Measurements from ENCODE around the gene SFTA2.
A peak's percentile ranks its signal among the peaks of the same experiment; 100 is the strongest.
"Not testable (repeated sequence)": the region's sequence is repeated elsewhere in the genome, so short reads cannot be mapped to it uniquely, and the experiment has no call there.

Gene SFTA2

DNA sequence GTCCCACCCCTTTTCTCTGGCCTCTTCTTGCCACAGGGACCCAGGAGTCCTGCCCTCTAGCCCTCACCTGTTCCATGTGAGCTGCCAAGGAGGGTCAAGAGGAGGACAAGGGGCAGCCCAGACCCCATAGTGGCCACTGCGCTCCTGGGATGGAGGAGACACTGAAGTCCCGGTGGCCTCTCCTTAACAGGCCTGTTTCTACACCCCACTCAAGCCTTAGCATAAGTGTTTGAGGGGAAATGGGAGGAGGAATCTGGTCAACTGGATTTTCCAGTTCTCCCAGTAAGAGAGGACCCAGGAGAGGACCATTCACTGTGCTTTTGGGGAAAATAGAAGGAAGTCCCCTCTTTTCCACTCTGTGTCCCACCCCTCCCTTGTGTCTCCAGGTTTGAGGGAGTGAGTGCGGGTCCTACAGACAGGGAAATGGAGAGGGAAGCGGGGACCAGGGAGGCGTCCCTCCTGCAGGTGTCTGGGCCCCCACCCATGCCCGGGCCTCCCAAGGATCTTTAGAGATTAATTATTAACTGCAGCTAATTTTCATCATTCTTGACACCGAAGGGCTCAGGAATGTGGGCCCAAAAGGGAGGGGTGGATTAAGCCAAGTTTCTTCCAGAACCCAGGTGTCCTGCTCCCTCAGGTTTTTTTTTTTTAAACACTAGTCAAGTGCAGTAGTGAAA, at the start of gene SFTA2:
SFTA2 (minus strand) TSS at position 202 of the 677 bp plus-strand sequence; CDS start at position 128, 74 bp downstream.
- DNase-seq (ENCODE audit: low read depth, low spot score): no peak

DNA sequence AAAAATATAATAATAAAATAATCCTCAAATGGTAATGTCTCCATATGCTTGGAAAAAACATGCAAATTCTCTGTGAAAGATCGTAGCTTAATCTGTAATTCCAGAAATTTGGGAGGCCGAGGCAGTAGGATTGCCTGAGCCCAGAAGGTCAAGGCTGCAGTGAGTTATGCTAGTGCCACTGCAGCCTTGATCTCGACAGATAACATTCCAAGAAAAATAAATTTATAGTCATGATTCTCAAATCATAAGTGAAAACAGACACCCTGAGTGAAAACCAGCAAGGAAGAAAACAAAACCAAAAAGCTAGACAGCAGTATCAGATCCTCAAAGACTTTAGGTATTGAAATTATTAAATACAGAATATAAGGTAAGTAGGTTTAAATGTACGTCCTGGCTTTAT, 47.7 kb upstream of the SFTA2 start:
- DNase-seq (ENCODE audit: low read depth, low spot score): no peak

DNA sequence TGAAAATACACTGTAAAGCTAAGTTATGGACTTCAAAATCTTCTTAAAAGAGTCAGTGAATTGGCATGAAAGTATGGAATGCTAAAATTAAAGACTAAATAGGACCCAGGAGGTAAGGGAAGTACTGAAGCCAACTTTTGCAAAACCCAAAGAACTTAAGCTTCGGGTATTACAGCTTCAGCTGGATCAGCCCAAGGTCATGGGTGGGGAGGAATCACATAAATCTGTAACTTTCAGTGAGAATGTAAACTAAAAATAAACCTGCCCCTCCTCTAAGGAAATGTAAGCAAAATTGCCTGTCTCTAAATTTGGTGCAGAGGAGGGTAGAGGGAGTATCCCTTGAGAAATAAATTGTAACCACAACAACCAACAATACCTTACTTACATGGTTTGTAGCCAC, 47.2 kb upstream of the SFTA2 start:
- no peak for DNase-seq (ENCODE audit: low read depth, low spot score)

DNA sequence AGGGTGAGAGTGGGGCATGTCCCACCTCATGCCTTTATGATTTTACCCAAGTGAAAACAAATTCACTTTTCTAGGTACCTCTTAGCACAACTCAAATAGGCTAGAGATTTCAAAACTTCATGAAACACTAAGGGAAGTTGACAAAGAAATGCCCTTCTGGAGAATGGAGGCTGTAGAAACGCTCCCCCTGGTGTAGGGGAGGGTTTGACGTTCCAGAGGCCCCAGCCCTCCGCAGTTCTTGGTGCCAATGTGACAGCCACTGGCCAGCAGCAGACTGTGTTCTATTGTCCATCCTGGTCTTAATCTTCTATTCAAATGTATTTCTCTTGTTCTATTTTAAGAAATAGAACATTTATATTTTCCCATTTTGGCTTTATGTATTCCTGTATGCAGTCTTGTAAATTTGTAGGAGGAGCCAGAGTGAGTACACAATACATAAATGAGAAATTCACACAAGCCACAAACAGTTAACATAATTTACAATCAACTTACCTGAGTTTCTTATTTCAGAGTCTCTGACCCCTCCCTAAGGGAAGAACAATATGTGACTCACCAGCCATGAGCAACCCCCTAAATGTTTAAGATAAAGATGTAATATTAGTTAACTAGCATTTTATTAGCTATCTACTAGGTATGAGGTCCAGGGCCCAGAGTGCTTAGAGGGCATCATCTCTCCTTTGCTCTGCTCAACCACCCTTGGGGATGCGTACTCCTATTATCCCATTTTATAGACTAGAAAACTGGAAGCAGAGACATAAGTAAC, 42.7 kb upstream of the SFTA2 start:
- no peak for DNase-seq (ENCODE audit: low read depth, low spot score)

DNA sequence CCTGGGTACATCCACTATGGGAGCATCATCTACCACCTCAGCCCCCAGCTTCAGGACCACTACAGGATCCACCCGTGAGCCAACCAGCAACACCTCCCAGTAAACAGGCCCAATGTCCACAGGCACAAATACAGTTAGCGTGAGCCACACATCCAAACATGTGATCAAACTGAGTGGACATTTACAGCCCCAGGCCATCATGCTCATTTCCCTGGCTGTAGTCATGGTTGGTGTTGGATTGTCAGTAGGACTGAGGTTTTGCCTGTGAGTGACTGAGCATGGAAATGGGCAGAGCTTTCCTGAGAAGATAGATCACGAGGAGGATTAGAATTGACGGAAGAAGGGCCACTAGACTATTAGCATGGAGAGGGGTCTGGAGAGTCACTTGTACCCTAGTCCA, 40.8 kb upstream of the SFTA2 start:
- DNase-seq (ENCODE audit: low read depth, low spot score): no peak

DNA sequence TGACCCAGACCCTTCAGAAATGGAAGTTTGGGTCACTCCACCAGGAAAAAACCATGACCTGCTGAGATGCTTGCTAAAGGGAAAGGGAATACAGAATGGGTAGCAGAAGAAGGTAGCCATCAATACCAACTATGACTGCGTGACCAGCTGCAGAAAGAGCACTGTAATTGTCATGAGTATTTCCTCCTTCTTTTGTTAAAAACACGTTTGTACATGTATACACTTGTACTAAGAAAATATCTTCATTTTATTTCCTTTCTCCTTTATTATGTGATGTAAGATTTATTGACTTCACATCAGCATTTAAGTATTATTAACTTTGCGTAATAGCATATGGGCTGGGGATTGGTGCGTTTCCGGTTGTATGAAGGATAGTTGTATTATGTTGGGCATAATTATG, 39.0 kb upstream of the SFTA2 start:
- DNase-seq (ENCODE audit: low read depth, low spot score): no peak

DNA sequence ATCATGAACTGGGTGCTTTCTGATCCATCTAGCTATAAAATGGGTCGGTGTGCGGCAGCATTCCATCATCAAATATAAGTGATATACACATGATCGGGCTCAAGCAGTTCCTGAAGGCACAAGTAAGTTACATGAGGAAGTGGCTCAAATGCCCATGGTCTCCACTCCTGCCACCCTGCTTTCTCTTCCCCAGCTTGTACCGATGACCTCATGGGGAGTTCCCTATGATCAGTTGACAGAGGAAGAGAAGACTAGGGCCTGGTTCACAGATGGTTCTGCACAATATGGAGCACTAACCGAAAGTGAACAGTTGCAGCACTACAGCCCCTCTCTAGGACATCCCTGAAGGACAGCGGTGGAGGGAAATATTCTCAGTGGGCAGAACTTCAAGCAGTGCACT, 37.2 kb upstream of the SFTA2 start:
- DNase-seq (ENCODE audit: low read depth, low spot score): not testable (repeated sequence)

DNA sequence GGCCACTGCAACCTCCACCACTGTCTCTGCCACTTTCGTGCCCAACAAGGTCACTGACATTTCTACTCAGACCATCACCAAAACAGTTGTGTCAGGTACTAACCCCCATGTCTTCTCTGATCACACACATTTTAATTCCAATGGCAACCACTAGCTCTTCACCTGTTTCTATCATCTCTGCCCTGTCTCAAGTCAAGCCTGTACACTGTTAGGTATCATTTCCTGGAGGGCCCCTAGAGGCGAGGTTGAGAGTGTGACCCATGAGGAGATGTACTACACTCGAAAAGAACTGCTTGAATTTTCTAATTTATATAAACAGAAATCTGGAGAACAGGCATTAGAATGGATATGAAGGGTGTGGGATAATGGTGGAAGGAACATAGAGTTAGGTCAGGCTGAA, 34.2 kb upstream of the SFTA2 start:
- DNase-seq (ENCODE audit: low read depth, low spot score): no peak

DNA sequence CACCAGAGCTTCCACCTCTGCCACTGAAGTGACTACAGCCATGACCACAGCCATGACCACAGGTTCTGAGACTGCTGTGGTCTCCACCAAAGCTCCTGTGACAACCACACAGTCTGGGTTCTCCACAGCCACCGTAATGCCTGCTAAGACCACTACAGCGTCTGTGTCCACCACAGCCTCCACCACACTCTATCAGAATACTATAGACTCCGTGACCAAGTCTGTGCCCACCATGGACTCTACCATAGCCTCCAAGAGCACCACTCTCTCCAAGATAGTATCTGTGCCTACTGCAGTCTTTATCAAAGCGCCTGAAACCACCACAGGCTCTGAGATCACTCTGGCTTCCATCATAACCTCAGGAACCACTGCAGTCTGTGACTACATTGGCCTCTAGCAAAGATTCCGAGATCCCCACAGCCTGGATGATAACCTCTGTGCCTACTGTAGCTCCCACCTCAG, 33.2 kb upstream of the SFTA2 start:
- no peak for DNase-seq (ENCODE audit: low read depth, low spot score)

DNA sequence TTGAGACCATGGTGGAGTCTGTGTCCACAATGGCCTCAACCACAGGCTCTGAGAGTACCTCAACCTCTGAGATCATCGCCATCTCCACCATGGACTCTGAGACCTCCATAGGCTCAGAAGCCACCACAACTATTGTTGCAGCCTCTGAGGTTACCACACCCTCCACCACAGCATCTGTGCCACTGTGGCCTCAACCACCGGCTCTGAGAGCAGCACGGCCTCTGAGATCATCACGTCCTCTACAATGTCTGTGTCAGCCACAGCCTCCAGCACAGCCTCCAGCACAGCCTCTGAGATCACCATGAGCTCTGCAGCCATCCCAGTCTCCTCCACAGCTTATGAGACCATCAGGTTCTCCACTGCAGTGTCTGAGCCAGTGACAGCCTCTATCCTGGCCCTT, 32.1 kb upstream of the SFTA2 start:
- no peak for DNase-seq (ENCODE audit: low read depth, low spot score)

DNA sequence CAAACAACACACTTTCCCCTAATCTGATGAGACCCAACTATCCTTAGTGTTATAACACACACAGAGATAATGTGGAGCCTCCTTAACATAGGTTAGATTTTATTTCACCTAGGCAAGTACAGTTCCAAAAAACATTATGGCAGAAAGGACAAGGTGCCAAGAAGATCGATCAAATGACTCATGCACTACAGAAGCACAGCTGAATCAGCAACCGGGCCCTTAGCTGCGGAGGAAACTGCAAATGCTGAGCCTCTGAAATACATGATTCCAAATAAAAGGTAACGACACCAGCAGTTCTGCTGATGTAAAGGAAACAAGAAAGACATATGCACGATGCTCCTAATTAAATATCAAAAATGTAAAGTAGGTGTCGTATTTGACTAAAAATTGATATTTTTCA, 31.7 kb upstream of the SFTA2 start:
- no peak for DNase-seq (ENCODE audit: low read depth, low spot score)

DNA sequence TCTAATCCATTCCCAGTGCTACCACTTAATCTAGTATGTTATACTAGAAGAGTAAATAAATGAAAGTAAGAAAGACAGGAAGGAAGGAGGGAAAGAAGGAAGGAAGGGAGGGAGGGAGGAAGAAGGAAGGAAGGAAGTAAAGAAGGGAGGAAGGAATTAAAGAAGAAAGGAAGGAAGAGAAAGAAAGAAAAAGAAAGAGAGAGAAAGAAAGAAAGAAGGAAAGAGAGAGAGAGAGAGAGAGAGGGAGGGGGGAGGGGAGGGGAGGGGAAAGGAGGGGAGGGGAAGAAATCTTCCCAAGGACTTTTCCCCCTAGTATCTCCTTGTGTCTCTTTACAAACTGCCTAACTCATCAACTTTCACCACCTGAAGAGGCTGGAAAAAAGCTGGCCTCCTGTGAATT, 30.7 kb upstream of the SFTA2 start:
- no peak for DNase-seq (ENCODE audit: low read depth, low spot score)

DNA sequence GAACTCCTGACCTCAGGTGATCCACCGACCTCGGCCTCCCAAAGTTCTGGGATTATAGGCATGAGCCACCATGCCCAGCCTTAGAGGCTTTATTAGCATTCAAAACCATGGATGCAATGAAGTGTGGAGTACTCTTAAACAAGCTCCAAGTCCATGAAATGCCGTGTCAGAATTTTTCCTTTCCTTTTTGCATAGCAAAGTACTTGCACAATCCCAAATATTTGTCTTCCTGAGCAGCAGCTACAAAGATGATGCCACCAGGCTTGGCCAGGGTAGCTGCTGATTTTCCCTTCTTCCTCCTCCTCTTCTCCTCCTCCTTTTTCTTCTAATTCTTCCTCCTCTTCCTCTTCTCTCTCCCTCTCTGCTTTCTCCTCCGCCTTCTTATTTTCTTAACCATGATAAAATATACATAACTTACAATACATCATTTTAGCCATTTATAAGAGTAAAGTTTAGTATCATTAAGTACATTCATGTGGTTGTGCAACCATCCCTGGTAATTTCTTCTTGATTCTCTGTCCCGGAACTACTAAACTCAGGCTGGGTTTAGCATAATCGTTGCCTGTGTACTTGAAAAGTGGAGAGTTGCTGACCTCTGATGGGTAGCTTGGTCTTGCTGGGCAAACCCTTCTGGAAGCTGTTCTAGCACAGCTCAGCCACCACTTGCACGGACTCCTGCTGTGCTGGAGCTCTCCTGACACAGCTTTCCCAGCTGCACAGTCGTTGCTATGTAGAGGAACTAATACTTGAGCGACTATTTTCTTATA, 29.1 kb upstream of the SFTA2 start:
- no peak for DNase-seq (ENCODE audit: low read depth, low spot score)

DNA sequence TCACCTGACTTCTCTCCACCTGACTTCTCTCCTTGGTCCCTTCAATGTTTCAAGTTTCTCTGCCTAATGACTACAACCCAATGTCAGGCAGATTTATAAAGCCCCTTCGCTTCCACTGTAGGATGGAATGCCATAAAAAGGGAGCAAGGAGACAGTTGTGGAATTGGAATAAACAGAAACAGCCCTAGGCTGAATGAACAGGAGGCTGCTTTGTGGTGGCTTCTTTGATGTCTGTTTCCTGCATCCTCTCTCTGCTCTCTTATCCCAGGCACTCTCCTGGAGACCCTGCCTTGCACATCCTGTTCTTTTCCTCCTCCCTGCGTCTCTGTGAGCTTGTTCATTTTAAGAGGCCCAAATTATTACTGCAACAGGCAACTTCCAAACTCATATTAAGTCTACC, 25.7 kb upstream of the SFTA2 start:
- DNase-seq (ENCODE audit: low read depth, low spot score): peak; percentile 71

DNA sequence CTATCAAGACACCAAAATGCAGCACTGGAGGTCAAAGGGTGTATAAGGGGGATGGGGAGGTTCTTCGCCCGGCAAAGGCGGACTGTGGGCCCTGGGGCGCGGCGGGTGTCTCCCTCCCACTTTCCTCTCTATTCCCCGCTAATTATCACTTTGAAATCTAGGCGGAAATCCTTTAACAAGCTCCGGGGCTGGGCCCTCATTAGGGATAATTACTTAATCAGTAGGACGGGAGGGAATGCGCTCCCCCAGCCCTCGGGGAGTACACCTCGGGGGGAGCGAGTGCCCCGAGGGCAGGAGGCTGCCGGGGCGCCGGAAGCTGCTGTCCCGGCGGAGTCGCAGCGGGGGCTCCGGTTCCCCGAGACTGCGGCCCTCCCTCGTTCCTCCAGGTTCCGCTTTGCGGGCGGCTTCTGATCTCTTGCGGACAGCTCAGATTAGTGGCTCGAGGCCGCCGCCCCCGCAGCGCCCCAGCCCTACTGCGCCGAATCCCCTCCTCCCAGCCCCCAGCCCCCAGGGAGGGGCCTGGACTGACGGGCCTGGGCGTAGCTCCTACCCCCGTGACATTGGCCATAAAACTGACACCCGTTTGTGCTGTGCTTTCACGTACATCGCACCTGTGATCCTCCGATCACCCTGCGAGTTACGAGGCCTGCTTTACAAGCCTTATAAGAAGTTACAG, 23.5 kb upstream of the SFTA2 start:
- DNase-seq (ENCODE audit: low read depth, low spot score): peak; percentile 82

DNA sequence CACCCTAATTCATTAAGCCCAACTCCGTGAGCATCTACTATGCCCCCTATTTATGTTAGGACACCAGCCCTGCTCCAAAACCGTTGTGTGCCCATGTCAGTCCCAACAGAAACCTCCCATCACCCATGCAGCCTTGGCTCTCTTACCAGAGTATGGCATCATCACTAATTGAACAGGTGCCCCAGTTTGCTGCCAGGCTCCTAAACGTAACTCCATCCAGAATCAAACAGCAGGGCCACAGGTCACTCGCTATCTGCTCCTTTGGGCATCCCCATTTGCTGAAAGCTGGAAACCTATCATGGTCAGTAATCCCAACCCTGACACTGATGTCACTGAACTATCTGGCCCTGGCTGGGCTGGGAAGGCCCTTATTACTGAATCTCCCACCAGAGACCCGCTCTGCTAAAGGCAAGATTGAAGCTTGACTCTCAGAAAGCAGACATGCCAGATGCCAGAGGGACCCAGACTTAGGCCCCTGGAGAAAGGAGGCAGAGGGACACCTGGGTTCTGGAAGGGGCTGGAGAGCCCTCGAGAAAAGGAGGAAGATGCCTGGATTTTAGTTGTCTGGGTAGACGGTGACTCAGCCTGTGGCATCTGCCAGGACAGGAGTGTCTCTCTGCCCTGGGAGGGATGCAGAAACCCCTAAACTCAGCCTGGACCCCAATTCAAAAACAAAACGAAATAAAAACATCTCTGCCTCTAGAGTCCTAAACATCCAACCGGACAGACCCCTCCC, 22.8 kb upstream of the SFTA2 start:
- DNase-seq (ENCODE audit: low read depth, low spot score): no peak

DNA sequence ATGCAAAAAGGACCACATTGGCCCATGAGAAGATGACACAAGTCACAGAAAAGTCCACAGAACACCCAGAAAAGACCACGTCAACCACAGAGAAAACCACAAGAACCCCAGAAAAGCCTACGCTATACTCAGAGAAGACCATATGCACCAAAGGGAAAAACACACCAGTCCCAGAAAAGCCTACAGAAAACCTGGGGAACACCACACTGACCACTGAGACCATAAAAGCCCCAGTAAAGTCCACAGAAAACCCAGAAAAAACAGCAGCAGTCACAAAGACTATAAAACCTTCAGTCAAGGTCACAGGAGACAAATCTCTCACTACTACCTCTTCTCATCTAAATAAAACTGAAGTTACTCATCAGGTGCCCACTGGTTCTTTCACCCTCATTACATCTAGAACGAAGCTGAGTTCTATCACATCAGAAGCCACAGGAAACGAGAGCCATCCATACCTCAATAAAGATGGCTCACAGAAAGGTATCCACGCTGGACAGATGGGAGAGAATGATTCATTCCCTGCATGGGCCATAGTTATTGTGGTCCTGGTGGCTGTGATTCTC, 20.0 kb upstream of the SFTA2 start:
- DNase-seq (ENCODE audit: low read depth, low spot score): no peak

DNA sequence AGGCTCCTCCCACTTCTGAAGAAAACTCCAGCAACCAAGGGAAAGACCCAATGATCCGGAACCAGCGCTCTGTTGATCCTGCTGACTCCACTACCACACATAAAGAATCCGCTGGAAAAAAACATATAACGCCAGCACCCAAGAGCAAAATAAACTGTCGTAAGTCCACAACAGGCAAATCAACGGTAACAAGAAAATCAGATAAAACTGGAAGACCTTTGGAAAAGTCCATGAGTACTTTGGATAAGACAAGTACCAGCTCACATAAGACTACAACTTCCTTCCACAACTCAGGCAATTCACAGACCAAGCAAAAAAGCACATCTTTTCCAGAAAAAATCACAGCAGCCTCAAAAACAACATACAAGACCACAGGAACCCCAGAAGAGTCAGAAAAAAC, 16.8 kb upstream of the SFTA2 start:
- DNase-seq (ENCODE audit: low read depth, low spot score): no peak

DNA sequence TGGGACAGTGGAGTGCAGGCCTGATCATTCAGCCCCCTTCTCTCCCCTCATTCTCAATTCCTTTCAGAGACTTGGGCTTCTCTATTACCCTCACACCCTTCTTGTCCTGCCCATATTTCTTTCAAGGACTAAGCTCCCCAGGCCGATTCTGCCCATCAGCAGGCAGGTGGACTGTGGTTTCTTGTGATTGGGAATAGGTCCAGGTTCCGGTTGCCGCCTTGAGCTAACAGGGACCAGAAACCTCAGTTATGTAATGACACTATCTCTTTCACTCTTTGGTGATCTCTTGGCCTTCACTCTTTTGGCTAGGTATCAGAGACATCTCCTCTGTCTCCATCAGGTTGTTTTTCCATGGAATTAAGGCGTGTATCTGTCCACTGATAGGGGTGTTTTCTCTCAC, 15.3 kb upstream of the SFTA2 start:
- DNase-seq (ENCODE audit: low read depth, low spot score): no peak

DNA sequence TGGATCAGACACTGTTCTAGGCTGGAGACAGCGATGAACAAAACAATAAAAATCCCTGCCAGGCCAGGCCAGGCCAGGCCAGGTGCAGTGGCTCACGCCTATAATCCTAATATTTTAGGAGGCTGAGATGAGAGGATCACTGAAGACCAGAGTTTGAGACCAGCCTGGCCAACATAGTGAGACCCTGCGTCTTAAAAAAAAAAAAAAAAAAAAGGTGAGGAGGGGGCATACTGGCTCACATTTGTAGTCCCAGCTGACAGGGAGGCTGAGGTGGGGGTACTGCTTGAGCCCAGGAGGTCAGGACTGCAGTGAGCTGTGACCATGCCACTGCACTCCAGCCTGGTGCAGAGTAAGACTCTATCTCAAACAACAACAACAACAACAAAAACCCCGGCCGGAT, 13.3 kb upstream of the SFTA2 start:
- DNase-seq (ENCODE audit: low read depth, low spot score): no peak

DNA sequence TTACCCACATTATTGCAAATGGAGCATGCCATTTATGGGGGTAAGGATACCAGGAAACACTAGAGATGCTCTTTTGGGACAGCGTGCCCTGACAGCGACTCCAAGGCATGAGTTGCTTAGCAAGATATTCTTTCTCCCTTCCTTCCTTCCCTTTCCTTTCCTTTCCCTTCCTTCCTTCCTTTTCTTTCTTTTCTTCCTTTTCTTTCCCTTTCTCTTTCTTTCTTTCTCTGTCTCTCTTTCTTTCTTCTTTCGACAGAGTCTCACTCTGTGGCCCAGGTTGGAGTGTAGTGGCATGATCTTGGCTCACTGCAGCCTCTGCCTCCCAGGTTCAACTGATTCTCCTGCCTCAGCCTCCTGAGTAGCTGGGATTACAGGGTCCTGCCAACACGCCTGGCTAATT, 12.1 kb upstream of the SFTA2 start:
- no peak for DNase-seq (ENCODE audit: low read depth, low spot score)
